GM12873 (cell line): ENCODE results near the gene TMEM135.

Source experiments
- CTCF ChIP-seq: IDR thresholded peaks from 2 replicates; pipeline ENCODE4 v1.5.1; 2012; ENCODE audit warnings: low read depth, mild to moderate bottlenecking, moderate library complexity, low read length, control low read depth; ENCODE audit not compliant: insufficient read depth; ENCODE audit errors: missing control alignments

TMEM135 gene

GRCh38 chr11:87083029-87083428 is 45.3 kb downstream of the TMEM135 start:
- no peak for TF ChIP-seq CTCF

- TF ChIP-seq CTCF, result no peak
These were observed 54.4 kb downstream of the TMEM135 start for GRCh38 chr11:87092159-87092558.

GRCh38 chr11:87092567-87092966 is 54.8 kb downstream of the TMEM135 start:
- TF ChIP-seq CTCF, result no peak

- peak; percentile 87 for TF ChIP-seq CTCF
These were observed 59.8 kb downstream of the TMEM135 start for GRCh38 chr11:87097582-87097981.

GRCh38 chr11:87101956-87102580 is 64.3 kb downstream of the TMEM135 start:
- TF ChIP-seq CTCF, result no peak

- no peak for TF ChIP-seq CTCF
These were observed 72.9 kb downstream of the TMEM135 start for GRCh38 chr11:87110443-87111131.

GRCh38 chr11:87114093-87114492 is 76.4 kb downstream of the TMEM135 start:
- no peak for TF ChIP-seq CTCF
